ENCODE data around the gene NAB2. TPM values are rescaled to one million over a fixed set of nuclear protein-coding genes. Genes with fewer than 3 reads are reported as not detected.
A peak's percentile ranks its signal among the peaks of the same experiment; 100 is the strongest.

Gene NAB2
- total and polyA plus RNA-seq, 9 of the 15 experiments (the other 6 are each of a cell fraction or from before 2014, with no cell fraction given) = 0.45 to 40.9 (median 20.4) TPM

DNA sequence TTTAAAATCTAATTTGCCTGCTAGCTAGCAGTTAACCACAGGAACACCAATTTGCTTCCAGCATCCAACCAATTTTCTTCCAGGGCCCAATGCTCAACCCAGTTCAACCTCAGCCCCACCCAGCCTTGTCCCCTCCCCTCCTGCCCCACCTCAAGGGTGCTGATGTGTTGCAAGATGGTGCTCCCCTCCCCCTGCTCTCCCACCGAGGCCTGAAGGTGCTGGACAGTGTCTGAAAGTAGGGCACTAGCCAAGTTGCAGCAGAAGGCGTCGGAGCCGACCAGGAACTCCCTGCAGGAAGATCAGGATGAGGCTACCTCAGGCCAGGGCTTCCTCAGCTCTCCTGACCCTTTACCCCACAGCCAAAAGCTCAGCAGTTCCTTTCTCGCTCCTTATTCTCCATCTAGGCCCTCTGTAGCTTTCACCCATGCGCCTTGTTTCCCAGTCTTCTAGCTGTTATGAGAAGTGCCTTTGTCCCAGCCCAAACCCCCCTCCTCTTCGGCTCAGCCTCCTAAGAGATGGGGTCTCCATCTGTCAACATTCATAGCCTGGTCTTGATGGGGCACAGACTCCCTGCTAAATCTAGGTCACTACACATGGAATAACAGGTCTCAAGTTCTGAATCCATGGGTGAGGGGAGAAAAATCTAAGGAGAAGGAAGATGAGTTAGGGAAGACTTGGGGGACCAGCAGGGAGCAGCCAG is 18.7 kb downstream of the NAB2 start (continued):
- TF ChIP-seq, protein P1, sequence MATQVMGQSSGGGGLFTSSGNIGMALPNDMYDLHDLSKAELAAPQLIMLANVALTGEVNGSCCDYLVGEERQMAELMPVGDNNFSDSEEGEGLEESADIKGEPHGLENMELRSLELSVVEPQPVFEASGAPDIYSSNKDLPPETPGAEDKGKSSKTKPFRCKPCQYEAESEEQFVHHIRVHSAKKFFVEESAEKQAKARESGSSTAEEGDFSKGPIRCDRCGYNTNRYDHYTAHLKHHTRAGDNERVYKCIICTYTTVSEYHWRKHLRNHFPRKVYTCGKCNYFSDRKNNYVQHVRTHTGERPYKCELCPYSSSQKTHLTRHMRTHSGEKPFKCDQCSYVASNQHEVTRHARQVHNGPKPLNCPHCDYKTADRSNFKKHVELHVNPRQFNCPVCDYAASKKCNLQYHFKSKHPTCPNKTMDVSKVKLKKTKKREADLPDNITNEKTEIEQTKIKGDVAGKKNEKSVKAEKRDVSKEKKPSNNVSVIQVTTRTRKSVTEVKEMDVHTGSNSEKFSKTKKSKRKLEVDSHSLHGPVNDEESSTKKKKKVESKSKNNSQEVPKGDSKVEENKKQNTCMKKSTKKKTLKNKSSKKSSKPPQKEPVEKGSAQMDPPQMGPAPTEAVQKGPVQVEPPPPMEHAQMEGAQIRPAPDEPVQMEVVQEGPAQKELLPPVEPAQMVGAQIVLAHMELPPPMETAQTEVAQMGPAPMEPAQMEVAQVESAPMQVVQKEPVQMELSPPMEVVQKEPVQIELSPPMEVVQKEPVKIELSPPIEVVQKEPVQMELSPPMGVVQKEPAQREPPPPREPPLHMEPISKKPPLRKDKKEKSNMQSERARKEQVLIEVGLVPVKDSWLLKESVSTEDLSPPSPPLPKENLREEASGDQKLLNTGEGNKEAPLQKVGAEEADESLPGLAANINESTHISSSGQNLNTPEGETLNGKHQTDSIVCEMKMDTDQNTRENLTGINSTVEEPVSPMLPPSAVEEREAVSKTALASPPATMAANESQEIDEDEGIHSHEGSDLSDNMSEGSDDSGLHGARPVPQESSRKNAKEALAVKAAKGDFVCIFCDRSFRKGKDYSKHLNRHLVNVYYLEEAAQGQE (IDR thresholded peaks at IDR 0.05; ENCODE audit: borderline replicate concordance) = peak; percentile 52
- TF ChIP-seq, protein P1 (CRISPR knock-in tag; IDR thresholded peaks at IDR 0.05; ENCODE audit: low read depth) = no peak
- TF ChIP-seq RBM15 (IDR thresholded peaks at IDR 0.05; ENCODE audit: insufficient read depth, low read length) (no peak), ZNF436 (CRISPR knock-in tag; IDR thresholded peaks at IDR 0.05) (no peak), KLF13 (tag; IDR thresholded peaks at IDR 0.05; ENCODE audit: borderline replicate concordance, low read depth) (no peak), MCM5 (IDR thresholded peaks at IDR 0.05; ENCODE audit: low read depth) (no peak), EHMT2 (IDR thresholded peaks at IDR 0.05) (0 out of 2 replicates have a peak, but pooled peaks have one; percentile 38), CEBPB (tag; IDR thresholded peaks at IDR 0.05) (0 out of 2 replicates have a peak, but pooled peaks have one; percentile 26)
- TF ChIP-seq, protein P2, sequence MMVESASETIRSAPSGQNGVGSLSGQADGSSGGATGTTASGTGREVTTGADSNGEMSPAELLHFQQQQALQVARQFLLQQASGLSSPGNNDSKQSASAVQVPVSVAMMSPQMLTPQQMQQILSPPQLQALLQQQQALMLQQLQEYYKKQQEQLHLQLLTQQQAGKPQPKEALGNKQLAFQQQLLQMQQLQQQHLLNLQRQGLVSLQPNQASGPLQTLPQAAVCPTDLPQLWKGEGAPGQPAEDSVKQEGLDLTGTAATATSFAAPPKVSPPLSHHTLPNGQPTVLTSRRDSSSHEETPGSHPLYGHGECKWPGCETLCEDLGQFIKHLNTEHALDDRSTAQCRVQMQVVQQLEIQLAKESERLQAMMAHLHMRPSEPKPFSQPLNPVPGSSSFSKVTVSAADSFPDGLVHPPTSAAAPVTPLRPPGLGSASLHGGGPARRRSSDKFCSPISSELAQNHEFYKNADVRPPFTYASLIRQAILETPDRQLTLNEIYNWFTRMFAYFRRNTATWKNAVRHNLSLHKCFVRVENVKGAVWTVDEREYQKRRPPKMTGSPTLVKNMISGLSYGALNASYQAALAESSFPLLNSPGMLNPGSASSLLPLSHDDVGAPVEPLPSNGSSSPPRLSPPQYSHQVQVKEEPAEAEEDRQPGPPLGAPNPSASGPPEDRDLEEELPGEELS (CRISPR knock-in tag; IDR thresholded peaks at IDR 0.05; ENCODE audit: borderline replicate concordance) = no peak
- TF ChIP-seq, protein P3, sequence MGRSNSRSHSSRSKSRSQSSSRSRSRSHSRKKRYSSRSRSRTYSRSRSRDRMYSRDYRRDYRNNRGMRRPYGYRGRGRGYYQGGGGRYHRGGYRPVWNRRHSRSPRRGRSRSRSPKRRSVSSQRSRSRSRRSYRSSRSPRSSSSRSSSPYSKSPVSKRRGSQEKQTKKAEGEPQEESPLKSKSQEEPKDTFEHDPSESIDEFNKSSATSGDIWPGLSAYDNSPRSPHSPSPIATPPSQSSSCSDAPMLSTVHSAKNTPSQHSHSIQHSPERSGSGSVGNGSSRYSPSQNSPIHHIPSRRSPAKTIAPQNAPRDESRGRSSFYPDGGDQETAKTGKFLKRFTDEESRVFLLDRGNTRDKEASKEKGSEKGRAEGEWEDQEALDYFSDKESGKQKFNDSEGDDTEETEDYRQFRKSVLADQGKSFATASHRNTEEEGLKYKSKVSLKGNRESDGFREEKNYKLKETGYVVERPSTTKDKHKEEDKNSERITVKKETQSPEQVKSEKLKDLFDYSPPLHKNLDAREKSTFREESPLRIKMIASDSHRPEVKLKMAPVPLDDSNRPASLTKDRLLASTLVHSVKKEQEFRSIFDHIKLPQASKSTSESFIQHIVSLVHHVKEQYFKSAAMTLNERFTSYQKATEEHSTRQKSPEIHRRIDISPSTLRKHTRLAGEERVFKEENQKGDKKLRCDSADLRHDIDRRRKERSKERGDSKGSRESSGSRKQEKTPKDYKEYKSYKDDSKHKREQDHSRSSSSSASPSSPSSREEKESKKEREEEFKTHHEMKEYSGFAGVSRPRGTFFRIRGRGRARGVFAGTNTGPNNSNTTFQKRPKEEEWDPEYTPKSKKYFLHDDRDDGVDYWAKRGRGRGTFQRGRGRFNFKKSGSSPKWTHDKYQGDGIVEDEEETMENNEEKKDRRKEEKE (IDR thresholded peaks at IDR 0.05; ENCODE audit: borderline replicate concordance in 1 of 2, control insufficient read depth in 1 of 2, low read depth in 2 of 2, low read length in 1 of 2) = no peak

Data from K562 (cell line).